ENCODE results near the gene GSDME.

Gene GSDME

GRCh38 chr7:24757353-24758275 lies at the start of gene GSDME:
Gene GSDME (minus strand): TSS chr7:24757464. CDS start chr7:24749774, 7,690 bp downstream.
- DNase-seq = peak; percentile 49

- no peak for DNase-seq
These were observed 45.0 kb upstream of the GSDME start for GRCh38 chr7:24802300-24802699.

GRCh38 chr7:24801883-24802282 lies 44.6 kb upstream of the GSDME start:
- DNase-seq = no peak

- peak; percentile 66 for DNase-seq
These were observed 43.4 kb upstream of the GSDME start for GRCh38 chr7:24800667-24801066.

- no peak for DNase-seq
These were observed 42.8 kb upstream of the GSDME start for GRCh38 chr7:24800073-24800472.

- DNase-seq = no peak
These were observed 42.2 kb upstream of the GSDME start for GRCh38 chr7:24799506-24799905.

- DNase-seq = no peak
These were observed 41.0 kb upstream of the GSDME start for GRCh38 chr7:24798261-24798660.

GRCh38 chr7:24797270-24797669 lies 40.0 kb upstream of the GSDME start:
- no peak for DNase-seq

- no peak for DNase-seq
These were observed 38.1 kb upstream of the GSDME start for GRCh38 chr7:24795407-24795767.

GRCh38 chr7:24794751-24795406 lies 37.6 kb upstream of the GSDME start:
- peak; percentile 64 for DNase-seq

- DNase-seq = no peak
These were observed 36.9 kb upstream of the GSDME start for GRCh38 chr7:24793982-24794648.

GRCh38 chr7:24788961-24789576 lies 31.8 kb upstream of the GSDME start:
- no peak for DNase-seq

- no peak for DNase-seq
These were observed 30.8 kb upstream of the GSDME start for GRCh38 chr7:24788075-24788474.

- peak; percentile 63 for DNase-seq
These were observed 29.7 kb upstream of the GSDME start for GRCh38 chr7:24786941-24787340.

GRCh38 chr7:24786306-24786705 lies 29.0 kb upstream of the GSDME start:
- no peak for DNase-seq

- no peak for DNase-seq
These were observed 27.0 kb upstream of the GSDME start for GRCh38 chr7:24784277-24784676.

- no peak for DNase-seq
These were observed 26.4 kb upstream of the GSDME start for GRCh38 chr7:24783698-24784097.

GRCh38 chr7:24781106-24781505 lies 23.8 kb upstream of the GSDME start:
- DNase-seq = no peak

GRCh38 chr7:24779283-24779655 lies 22.0 kb upstream of the GSDME start:
- DNase-seq = no peak

GRCh38 chr7:24778543-24779282 lies 21.4 kb upstream of the GSDME start:
- peak; percentile 49 for DNase-seq

- DNase-seq = no peak
These were observed 20.5 kb upstream of the GSDME start for GRCh38 chr7:24777806-24778205.

GRCh38 chr7:24773646-24774045 lies 16.4 kb upstream of the GSDME start:
- no peak for DNase-seq

- DNase-seq = no peak
These were observed 12.6 kb upstream of the GSDME start for GRCh38 chr7:24769851-24770250.
